Measurements from ENCODE around the gene DNHD1.
A peak's percentile ranks its signal among the peaks of the same experiment; 100 is the strongest.

The DNHD1 gene

DNA sequence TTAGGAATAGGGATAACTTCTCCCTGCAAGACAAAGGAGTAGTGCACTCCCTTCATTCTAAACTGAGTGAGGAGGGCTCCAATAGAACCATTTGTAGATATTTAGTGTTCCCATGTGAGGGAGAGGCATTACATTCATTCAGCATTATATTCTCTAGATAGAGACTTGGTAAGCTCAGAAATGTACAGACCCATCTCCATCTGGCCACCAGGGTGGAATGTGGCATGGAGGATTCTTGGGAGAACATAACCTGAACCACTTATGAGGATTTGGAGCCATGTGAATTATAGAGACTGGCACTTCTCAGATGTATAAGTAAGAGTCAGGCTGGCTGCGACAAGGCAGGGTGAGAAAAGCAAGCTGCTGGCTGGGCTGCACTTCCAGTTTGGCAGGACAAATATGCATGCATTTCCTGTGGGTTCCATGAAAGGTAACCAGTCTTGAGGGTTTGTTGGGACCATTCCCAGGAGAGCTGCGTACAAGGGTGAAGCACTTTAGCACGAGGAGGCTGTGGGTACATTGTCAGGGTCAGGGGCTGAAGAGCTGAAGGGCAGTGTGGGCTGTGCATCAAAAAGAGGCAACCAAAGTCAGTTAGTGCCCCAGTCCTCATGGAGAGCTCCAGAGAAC, 97.2 kb downstream of the DNHD1 start:
- Mint-ChIP-seq H3K9me3 (no peaks in the 10 kb centered on the region), H3K4me3 (no peak overlapping the region), H3K36me3 (peaks cover 33 to 67% of the 10 kb centered on the region in 2 donors), H3K27me3 (no peaks in the 10 kb centered on the region), H3K4me1 (peaks cover 18 to 28% of the 10 kb centered on the region in 2 donors), H3K27ac (no peak overlapping the region)
- DNase-seq, result no peak
- ATAC-seq (replicated peaks), result no peak

GRCh38 chr11:6596239-6596877, 99.3 kb downstream of the DNHD1 start:
- ATAC-seq (replicated peaks) (no peak), DNase-seq (no peak)
- no peak overlapping the region for H3K27ac Mint-ChIP-seq
- no peaks in the 10 kb centered on the region for H3K27me3 Mint-ChIP-seq
- no peak overlapping the region for H3K4me3 Mint-ChIP-seq
- H3K36me3 Mint-ChIP-seq, result peaks cover 32 to 67% of the 10 kb centered on the region in 2 donors
- peaks cover 22 to 28% of the 10 kb centered on the region in 2 donors for H3K4me1 Mint-ChIP-seq
- no peaks in the 10 kb centered on the region for H3K9me3 Mint-ChIP-seq

DNA sequence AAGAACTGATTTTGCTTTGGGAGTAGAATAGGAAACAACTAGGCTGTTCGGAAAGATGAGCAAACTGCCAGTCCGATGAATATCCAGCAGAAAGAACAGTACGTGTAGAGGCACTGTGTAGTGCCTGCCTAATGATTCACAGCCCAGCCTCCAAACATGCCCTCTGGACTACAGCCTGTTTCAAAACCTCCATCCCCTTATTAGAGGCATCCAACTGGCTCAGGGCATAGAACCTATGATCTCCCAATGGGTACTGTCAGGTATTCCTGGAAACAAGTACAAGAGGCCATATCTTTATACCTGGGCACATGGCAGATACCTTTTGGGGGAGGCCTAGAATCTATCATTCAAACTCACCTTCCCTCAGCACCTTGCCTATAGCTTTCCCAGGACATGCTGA, 101.5 kb downstream of the DNHD1 start:
- no peak for ATAC-seq (replicated peaks)
- Mint-ChIP-seq H3K27me3 (no peaks in the 10 kb centered on the region), H3K27ac (peak overlapping the region; percentile 70), H3K36me3 (peaks cover 30 to 52% of the 10 kb centered on the region in 2 donors), H3K9me3 (no peaks in the 10 kb centered on the region), H3K4me3 (no peak overlapping the region), H3K4me1 (peaks cover 21 to 31% of the 10 kb centered on the region in 2 donors)
- no peak for DNase-seq

DNA sequence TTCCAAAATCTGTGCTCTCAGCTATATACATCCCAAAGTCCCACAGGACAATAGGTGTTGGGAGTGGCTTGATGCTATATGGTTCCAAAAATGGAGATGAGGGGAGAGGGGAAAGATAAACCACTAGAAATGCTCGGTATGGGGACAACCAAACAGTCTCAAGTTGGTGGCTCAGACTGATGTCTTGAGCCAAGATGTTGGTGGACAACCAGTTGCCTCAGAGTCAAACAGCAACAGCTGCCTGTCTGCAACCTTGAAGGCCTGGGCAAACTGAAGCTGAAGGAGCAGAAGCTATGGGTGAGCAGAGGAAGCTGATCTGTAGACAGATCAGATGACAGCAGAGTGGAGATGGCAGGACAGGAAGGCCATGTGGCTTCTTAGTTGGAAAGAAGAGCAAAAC, 102.4 kb downstream of the DNHD1 start:
- DNase-seq, result no peak
- Mint-ChIP-seq H3K27me3 (no peaks in the 10 kb centered on the region), H3K4me3 (no peak overlapping the region), H3K4me1 (peaks cover 16 to 27% of the 10 kb centered on the region in 2 donors), H3K9me3 (no peaks in the 10 kb centered on the region), H3K36me3 (peaks cover 26 to 46% of the 10 kb centered on the region in 2 donors), H3K27ac (no peak overlapping the region)
- ATAC-seq (replicated peaks), result no peak

DNA sequence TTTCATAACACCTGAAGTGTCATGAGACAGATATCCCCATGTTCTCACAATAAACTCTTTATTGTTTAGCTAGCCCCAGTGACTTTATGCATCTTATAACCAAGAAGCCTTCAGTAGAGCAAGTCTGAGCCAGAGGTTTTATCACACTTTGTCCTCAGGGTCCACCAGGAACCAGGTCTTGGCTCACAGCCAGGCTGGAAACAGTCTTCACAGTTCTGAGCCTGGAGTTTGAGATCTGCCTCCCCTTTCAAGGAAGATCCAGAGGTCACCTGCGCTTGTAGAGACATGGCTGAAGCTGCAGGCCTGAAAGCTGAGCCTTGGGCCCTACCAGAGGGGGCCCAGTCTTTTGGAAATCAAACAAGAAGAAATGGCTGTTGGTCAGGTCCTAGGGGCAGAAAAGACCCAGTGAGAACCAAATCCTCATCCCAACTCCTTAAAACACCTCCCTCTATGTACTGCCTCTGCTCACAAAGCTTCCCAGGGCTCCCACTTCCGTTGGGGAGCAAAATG, 102.9 kb downstream of the DNHD1 start:
- Mint-ChIP-seq H3K27ac (no peak overlapping the region), H3K9me3 (no peaks in the 10 kb centered on the region), H3K36me3 (peaks cover 24 to 42% of the 10 kb centered on the region in 2 donors), H3K27me3 (no peaks in the 10 kb centered on the region), H3K4me1 (peaks cover 14 to 25% of the 10 kb centered on the region in 2 donors), H3K4me3 (no peak overlapping the region)
- no peak for DNase-seq
- ATAC-seq (replicated peaks), result no peak

DNA sequence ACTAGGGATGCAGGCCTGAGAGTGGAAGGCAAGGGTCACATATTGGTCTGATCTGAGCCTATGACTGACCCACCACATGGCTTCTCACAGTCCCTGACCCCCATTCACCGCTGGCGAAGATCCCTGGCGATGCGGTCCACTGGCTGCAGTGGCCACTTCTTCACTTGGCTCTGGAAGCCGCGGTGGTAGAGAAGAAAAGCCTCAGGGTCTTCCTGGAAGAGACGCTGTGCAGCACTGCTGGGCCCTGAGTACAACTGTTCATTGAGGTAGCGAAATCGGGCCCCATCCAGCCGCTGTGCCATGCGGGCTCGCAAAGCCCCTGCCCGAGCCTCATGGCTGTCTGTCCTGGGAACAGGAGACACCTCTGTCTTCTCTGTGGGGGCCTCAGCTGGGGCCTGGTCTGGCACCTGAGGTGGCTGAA, 104.0 kb downstream of the DNHD1 start:
- Mint-ChIP-seq H3K36me3 (peaks cover 22 to 38% of the 10 kb centered on the region in 2 donors), H3K27ac (no peak overlapping the region), H3K9me3 (no peaks in the 10 kb centered on the region), H3K4me3 (no peak overlapping the region), H3K4me1 (peaks cover 11 to 27% of the 10 kb centered on the region in 2 donors), H3K27me3 (no peaks in the 10 kb centered on the region)
- DNase-seq (no peak), ATAC-seq (replicated peaks) (no peak)

DNA sequence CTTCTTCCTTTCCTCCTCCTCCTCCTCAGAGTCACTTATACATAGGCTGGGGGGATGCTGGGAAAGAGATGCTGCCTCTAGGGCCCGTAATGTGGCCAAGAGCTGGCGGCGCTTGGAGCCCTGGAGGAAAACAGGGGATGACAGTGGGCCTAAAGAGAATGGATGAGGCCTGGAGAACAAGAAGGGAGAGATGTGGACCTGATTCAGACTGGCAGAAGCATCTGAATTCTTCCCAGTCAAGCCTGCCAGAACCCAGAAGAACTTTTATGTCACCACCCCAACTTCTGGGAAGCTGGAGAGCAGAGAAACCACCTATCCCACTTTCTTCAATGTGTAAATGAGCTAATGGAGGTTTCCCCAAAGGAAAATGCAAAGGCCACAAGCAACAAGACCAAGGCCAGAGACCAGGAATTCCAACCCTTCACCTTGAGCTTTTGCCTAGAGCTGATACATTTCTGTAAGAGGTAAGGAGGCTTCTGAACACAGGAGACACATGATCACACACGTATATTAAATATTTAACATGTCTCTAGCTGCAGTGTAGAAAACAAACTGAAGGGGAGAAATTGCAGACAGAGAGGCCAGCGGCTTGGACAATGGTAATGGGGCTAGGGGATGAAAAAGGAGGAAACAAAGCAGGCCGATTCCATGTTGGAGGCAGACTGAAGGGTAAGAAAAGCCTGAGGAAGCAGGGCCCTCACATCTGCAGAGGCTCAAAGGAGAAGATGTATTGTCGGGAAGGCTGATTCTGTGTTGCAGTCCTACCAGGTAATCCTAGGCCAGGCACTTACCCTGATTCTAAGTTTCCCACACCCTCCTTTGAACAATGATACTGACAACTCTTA, 105.2 kb downstream of the DNHD1 start:
- H3K27me3 Mint-ChIP-seq, result no peaks in the 10 kb centered on the region

GRCh38 chr11:6603287-6604080, 106.4 kb downstream of the DNHD1 start, which contains the start of the genes ILK and RRP8:
Gene ILK, plus strand, starts transcription at chr11:6603774. Its CDS starts 498 bp downstream, at chr11:6604272.
Gene RRP8, minus strand, starts transcription at chr11:6603616. Its CDS starts 114 bp downstream, at chr11:6603502.
- H3K9me3 Mint-ChIP-seq, result no peaks in the 10 kb centered on the region
- ATAC-seq (replicated peaks) (peak; percentile 79 to 85), DNase-seq (peak; percentile 82)
- H3K4me1 Mint-ChIP-seq, result peaks cover 10 to 33% of the 10 kb centered on the region in 2 donors
- peaks cover 18 to 38% of the 10 kb centered on the region in 2 donors for H3K36me3 Mint-ChIP-seq
- no peaks in the 10 kb centered on the region for H3K27me3 Mint-ChIP-seq
- H3K4me3 Mint-ChIP-seq, result no peak within 1 kb of the TSS
- no peak within 1 kb of the TSS for H3K27ac Mint-ChIP-seq

More for the DNA sequence above, 105.2 kb downstream of the DNHD1 start:
- H3K4me3 Mint-ChIP-seq, result no peak overlapping the region
- no peak for ATAC-seq (replicated peaks)
- no peak for DNase-seq
- H3K4me1 Mint-ChIP-seq, result peaks cover 9 to 30% of the 10 kb centered on the region in 2 donors
- H3K36me3 Mint-ChIP-seq, result peaks cover 22 to 37% of the 10 kb centered on the region in 2 donors
- peak overlapping the region; percentile 44 for H3K27ac Mint-ChIP-seq
- no peaks in the 10 kb centered on the region for H3K9me3 Mint-ChIP-seq

GRCh38 chr11:6604081-6604626, 107.1 kb downstream of the DNHD1 start:
- peak; percentile 19 for DNase-seq
- Mint-ChIP-seq H3K4me1 (peaks cover 10 to 29% of the 10 kb centered on the region in 2 donors), H3K9me3 (no peaks in the 10 kb centered on the region), H3K27me3 (no peaks in the 10 kb centered on the region), H3K4me3 (no peak overlapping the region), H3K27ac (no peak overlapping the region), H3K36me3 (peaks cover 19 to 38% of the 10 kb centered on the region in 2 donors)
- peak; percentile 46 to 48 for ATAC-seq (replicated peaks)

- Mint-ChIP-seq H3K4me1 (peaks cover 15 to 29% of the 10 kb centered on the region in 2 donors), H3K4me3 (no peak overlapping the region), H3K36me3 (peaks cover 24 to 40% of the 10 kb centered on the region in 2 donors)
Measured at GRCh38 chr11:6604790-6605189, 107.7 kb downstream of the DNHD1 start.

DNA sequence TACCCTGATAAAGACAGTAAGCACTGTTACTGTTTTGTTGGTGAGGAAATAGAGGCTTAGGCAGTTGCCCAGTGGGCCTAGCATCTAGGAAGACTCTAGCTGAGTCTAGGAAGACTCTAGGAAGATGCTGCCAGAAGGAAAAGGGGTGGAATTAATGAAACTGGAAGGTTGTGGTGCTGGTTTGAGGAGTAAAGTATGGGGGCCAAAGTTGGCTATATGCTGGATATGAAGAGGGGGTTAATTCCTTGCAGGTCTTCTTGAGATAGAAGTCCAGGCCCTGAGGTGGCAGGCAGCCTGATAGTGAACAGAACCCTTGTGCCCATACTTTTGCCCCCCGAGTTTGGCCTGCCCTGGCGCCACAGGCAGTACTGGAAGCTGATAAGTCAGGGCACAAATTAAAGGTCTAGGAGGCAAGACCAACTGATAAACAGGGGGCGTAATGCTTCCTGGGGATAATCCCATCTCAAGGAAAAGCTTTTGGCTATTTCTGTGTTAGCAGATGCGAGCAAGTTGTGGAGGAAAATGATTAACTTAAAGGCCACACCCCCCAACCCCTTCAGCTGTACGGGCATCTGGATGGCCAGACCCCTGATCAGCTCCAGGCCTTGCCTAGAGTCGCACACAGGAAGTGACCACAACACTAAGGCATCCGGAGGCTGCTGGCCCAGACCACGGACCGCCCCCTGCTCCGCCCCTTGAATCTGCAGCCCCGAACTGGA, 109.5 kb downstream of the DNHD1 start:
- Mint-ChIP-seq H3K27me3 (no peaks in the 10 kb centered on the region), H3K4me3 (no peak overlapping the region), H3K36me3 (peaks cover 35 to 53% of the 10 kb centered on the region in 2 donors), H3K27ac (no peak overlapping the region), H3K4me1 (peaks cover 32 to 40% of the 10 kb centered on the region in 2 donors), H3K9me3 (no peaks in the 10 kb centered on the region)
- DNase-seq (peak; percentile 63), ATAC-seq (replicated peaks) (peak; percentile 61 to 62)

More at GRCh38 chr11:6604790-6605189, 107.7 kb downstream of the DNHD1 start:
- Mint-ChIP-seq H3K27me3 (no peaks in the 10 kb centered on the region), H3K9me3 (no peaks in the 10 kb centered on the region), H3K27ac (no peak overlapping the region)
- DNase-seq (no peak), ATAC-seq (replicated peaks) (no peak)

GRCh38 chr11:6607190-6607795, 110.2 kb downstream of the DNHD1 start:
- no peak for DNase-seq
- peaks cover 32 to 37% of the 10 kb centered on the region in 2 donors for H3K4me1 Mint-ChIP-seq
- no peaks in the 10 kb centered on the region for H3K27me3 Mint-ChIP-seq
- peaks cover 34 to 49% of the 10 kb centered on the region in 2 donors for H3K36me3 Mint-ChIP-seq
- peak overlapping the region; percentile 65 for H3K27ac Mint-ChIP-seq
- peak; percentile 25 to 28 for ATAC-seq (replicated peaks)
- no peaks in the 10 kb centered on the region for H3K9me3 Mint-ChIP-seq
- peak overlapping the region; percentile 43 to 60 for H3K4me3 Mint-ChIP-seq
